ENCODE data around the gene LHCGR. TPM values are rescaled to one million over a fixed set of nuclear protein-coding genes. Genes with fewer than 3 reads are reported as not detected.
"Not testable (repeated sequence)": the region's sequence is repeated elsewhere in the genome, so short reads cannot be mapped to it uniquely, and the experiment has no call there.

LHCGR gene
- total RNA-seq, 1 donor from 2014 or later, result 0.16 TPM

GRCh38 chr2:48712151-48712550 lies 43.4 kb downstream of the LHCGR start:
- no peaks in the 10 kb centered on the region for H3K36me3 ChIP-seq
- H3K9me3 ChIP-seq (replicated peaks), result no peaks in the 10 kb centered on the region
- peaks cover 17% of the 10 kb centered on the region for H3K4me1 ChIP-seq
- H3K4me3 ChIP-seq, result no peak overlapping the region
- no peak overlapping the region for H3K27ac ChIP-seq (replicated peaks)
- TF ChIP-seq CTCF (IDR thresholded peaks at IDR 0.05; ENCODE audit: borderline replicate concordance), result no peak
- no peaks in the 10 kb centered on the region for H3K27me3 ChIP-seq (ENCODE audit: low read depth)
- DNase-seq, result no peak
- intact Hi-C loops (cut with micrococcal nuclease), result no loop called here

GRCh38 chr2:48711343-48711742 lies 44.2 kb downstream of the LHCGR start:
- no peaks in the 10 kb centered on the region for H3K36me3 ChIP-seq
- intact Hi-C loops (cut with micrococcal nuclease), result no loop called here
- H3K27ac ChIP-seq (replicated peaks), result no peak overlapping the region
- no peaks in the 10 kb centered on the region for H3K9me3 ChIP-seq (replicated peaks)
- H3K4me1 ChIP-seq, result peaks cover 17% of the 10 kb centered on the region
- no peak overlapping the region for H3K4me3 ChIP-seq
- no peak for DNase-seq
- no peak for TF ChIP-seq CTCF (IDR thresholded peaks at IDR 0.05; ENCODE audit: borderline replicate concordance)
- no peaks in the 10 kb centered on the region for H3K27me3 ChIP-seq (ENCODE audit: low read depth)

- intact Hi-C loops (cut with micrococcal nuclease), result no loop called here
- H3K27ac ChIP-seq (replicated peaks), result no peak overlapping the region
- H3K36me3 ChIP-seq, result no peaks in the 10 kb centered on the region
- H3K9me3 ChIP-seq (replicated peaks), result peaks cover 3% of the 10 kb centered on the region
- TF ChIP-seq CTCF (IDR thresholded peaks at IDR 0.05; ENCODE audit: borderline replicate concordance), result no peak
- no peak overlapping the region for H3K4me3 ChIP-seq
- peaks cover 9% of the 10 kb centered on the region for H3K4me1 ChIP-seq
- no peaks in the 10 kb centered on the region for H3K27me3 ChIP-seq (ENCODE audit: low read depth)
- no peak for DNase-seq
Measured at GRCh38 chr2:48709096-48710034, 46.2 kb downstream of the LHCGR start.

DNA sequence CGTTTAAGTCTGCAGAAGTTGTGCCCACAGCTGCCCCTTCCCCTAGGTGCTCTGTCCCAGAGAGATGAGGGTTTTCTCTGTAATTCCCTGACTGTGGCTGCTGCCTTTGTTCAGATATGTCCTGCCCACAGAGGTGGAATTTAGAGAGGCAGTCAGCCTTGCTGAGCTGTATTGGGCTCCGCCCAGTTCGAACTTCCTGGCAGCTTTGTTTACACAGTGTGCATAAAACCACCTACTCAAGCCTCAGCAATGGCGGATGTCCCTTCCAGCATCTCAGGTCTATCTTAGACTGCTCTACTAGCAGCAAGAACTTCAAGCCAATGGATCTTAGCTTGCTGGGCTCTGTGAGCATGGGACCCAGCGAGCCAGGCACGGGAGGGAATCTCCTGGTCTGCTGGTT lies 48.1 kb downstream of the LHCGR start:
- no peak for DNase-seq
- intact Hi-C loops (cut with micrococcal nuclease), result no loop called here
- no peaks in the 10 kb centered on the region for H3K36me3 ChIP-seq

DNA sequence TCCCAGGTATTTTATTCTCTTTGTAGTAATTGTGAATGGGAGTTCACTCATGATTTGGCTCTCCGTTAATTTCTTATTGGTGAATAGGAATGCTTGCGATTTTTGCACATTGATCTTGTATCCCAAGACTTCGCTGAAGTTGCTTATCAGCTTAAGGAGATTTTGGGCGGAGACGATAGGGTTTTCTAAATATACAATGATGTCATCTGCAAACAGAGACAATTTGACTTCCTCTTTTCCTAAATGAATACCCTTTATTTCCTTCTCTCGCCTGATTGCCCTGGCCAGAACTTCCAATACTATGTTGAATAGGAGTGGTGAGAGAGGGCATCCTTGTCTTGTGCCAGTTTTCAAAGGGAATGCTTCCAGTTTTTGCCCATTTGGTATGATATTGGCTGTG lies 51.9 kb downstream of the LHCGR start:
- H3K4me1 ChIP-seq; H3K36me3 ChIP-seq; H3K4me3 ChIP-seq; intact Hi-C loops (cut with micrococcal nuclease); H3K9me3 ChIP-seq (replicated peaks); H3K27ac ChIP-seq (replicated peaks); DNase-seq; H3K27me3 ChIP-seq (ENCODE audit: low read depth): not testable (repeated sequence)

More for the DNA sequence above, 48.1 kb downstream of the LHCGR start:
- Histone ChIP-seq H3K4me3 (no peak overlapping the region), H3K27me3 (ENCODE audit: low read depth) (no peaks in the 10 kb centered on the region), H3K9me3 (replicated peaks) (peaks cover 3% of the 10 kb centered on the region), H3K27ac (replicated peaks) (no peak overlapping the region), H3K4me1 (no peaks in the 10 kb centered on the region)
- TF ChIP-seq CTCF (IDR thresholded peaks at IDR 0.05; ENCODE audit: borderline replicate concordance), result no peak

- no peak overlapping the region for H3K27ac ChIP-seq (replicated peaks)
- H3K27me3 ChIP-seq (ENCODE audit: low read depth), result no peaks in the 10 kb centered on the region
- intact Hi-C loops (cut with micrococcal nuclease), result no loop called here
- no peaks in the 10 kb centered on the region for H3K4me1 ChIP-seq
- H3K4me3 ChIP-seq, result no peak overlapping the region
- H3K36me3 ChIP-seq, result no peaks in the 10 kb centered on the region
- no peak for TF ChIP-seq CTCF (IDR thresholded peaks at IDR 0.05; ENCODE audit: borderline replicate concordance)
- H3K9me3 ChIP-seq (replicated peaks), result no peaks in the 10 kb centered on the region
- no peak for DNase-seq
Measured at GRCh38 chr2:48699348-48699930, 56.1 kb downstream of the LHCGR start.
